H1 (cell line): ENCODE measurements around the gene BTRC. TPM values are rescaled to one million over a fixed set of nuclear protein-coding genes. Genes with fewer than 3 reads are reported as not detected.

Source experiments
- CTCF ChIA-PET: fragments of 300-600 bp; sonication (Branson Sonifier 250); formaldehyde crosslinking; loops from one replicate; lab custom pipeline; 2021; ENCODE audit not compliant: partially characterized antibody; lab: Charles Lee
- POLR2A ChIA-PET: fragments of 300-600 bp; sonication (Branson Sonifier 250); formaldehyde crosslinking; loops from one replicate; lab custom pipeline; 2021; ENCODE audit warnings: inconsistent platforms; ENCODE audit not compliant: partially characterized antibody; lab: Charles Lee
- DNase-seq, 2 experiments: peaks; one replicate each; pipeline versions ENCODE4 v3.0.0 to v3.0.0-alpha.2; 2010 to 2022; ENCODE audit warnings: low spot score in 2 of 2, low read depth in 1 of 2, mixed read lengths in 1 of 2
- FAIRE-seq: peaks from 2 replicates; lab custom pipeline; 2011; peaks lifted over from hg19 to GRCh38; lab: Jason Lieb, UNC
- H2AFZ ChIP-seq: 2 replicates; pipeline ENCODE4 v1.8.1; 2012; ENCODE audit warnings: low read length, inconsistent platforms
- H2AK5ac ChIP-seq: 2 replicates; pipeline ENCODE4 v1.6.1; 2013; ENCODE audit warnings: low read depth, low read length
- H2BK120ac ChIP-seq: replicated peaks from 2 replicates; pipeline ENCODE3; 2013; ENCODE audit warnings: low read depth, low read length, inconsistent platforms
- H2BK12ac ChIP-seq: 2 replicates; pipeline ENCODE4 v1.6.1; 2013; ENCODE audit warnings: low read depth, low read length
- H2BK15ac ChIP-seq: 2 replicates; pipeline ENCODE4 v1.6.1; 2013; ENCODE audit warnings: low read length
- H2BK20ac ChIP-seq: 2 replicates; pipeline ENCODE4 v1.6.1; 2013; ENCODE audit warnings: low read length
- H2BK5ac ChIP-seq: 2 replicates; pipeline ENCODE4 v1.6.1; 2013; ENCODE audit warnings: low read depth, low read length
- H3K14ac ChIP-seq: 2 replicates; pipeline ENCODE4 v1.6.1; 2013; ENCODE audit warnings: inconsistent platforms; ENCODE audit not compliant: insufficient read length
- H3K18ac ChIP-seq: 2 replicates; pipeline ENCODE4 v1.6.1; 2013; ENCODE audit warnings: low read length; ENCODE audit errors: extremely low read depth
- H3K23ac ChIP-seq: 2 replicates; pipeline ENCODE4 v1.6.1; 2013; ENCODE audit warnings: inconsistent platforms; ENCODE audit not compliant: insufficient read length
- H3K23me2 ChIP-seq: 2 replicates; pipeline ENCODE4 v1.6.1; 2013; ENCODE audit warnings: low read depth, low read length
- H3K27ac ChIP-seq: 2 replicates; pipeline ENCODE4 v1.6.1; 2011; ENCODE audit warnings: low read depth, low read length, inconsistent platforms
- H3K27me3 ChIP-seq, 4 experiments: replicated peaks in 1 of 4; 1 replicate in 1 of 4; 2 replicates in 3 of 4; pipeline versions ENCODE4 v1.6.1 to v1.8.1; 2011 to 2013; ENCODE audit warnings: low read length in 3 of 4, mild to moderate bottlenecking in 3 of 4, inconsistent platforms in 2 of 4, mixed read lengths in 2 of 4, moderate library complexity in 1 of 4; ENCODE audit not compliant: control insufficient read depth in 3 of 4, insufficient read depth in 3 of 4; ENCODE audit errors: extremely low read depth in 1 of 4
- H3K36me3 ChIP-seq, 4 experiments: 2 replicates each; pipeline versions ENCODE4 v1.6.1 to v1.8.1; 2011 to 2013; ENCODE audit warnings: mild to moderate bottlenecking in 4 of 4, low read length in 3 of 4, moderate library complexity in 2 of 4, control low read depth in 1 of 4, inconsistent platforms in 1 of 4; ENCODE audit not compliant: insufficient read depth in 4 of 4, control insufficient read depth in 2 of 4
- H3K4ac ChIP-seq: replicated peaks from 2 replicates; pipeline ENCODE3; 2013; ENCODE audit warnings: low read length, low read depth, mixed read lengths, inconsistent platforms; ENCODE audit not compliant: insufficient read length
- H3K4me1 ChIP-seq, 4 experiments: replicated peaks in 1 of 4; 1 replicate in 1 of 4; 2 replicates in 3 of 4; pipeline versions ENCODE4 v1.6.1 to v1.8.1; 2011 to 2013; ENCODE audit warnings: low read length in 3 of 4, inconsistent platforms in 2 of 4, mixed read lengths in 1 of 4; ENCODE audit not compliant: insufficient read depth in 4 of 4, control insufficient read depth in 3 of 4
- H3K4me2 ChIP-seq, 2 experiments: 2 replicates each; pipeline versions ENCODE4 v1.6.1 to v1.8.1; 2011 to 2013; ENCODE audit warnings: low read depth in 2 of 2, low read length in 2 of 2, control low read depth in 1 of 2, inconsistent platforms in 1 of 2, mild to moderate bottlenecking in 1 of 2; ENCODE audit not compliant: insufficient read depth in 1 of 2
- H3K4me3 ChIP-seq, 4 experiments: fragments of 200-600, 300-600 bp in 1 of 4; sonication (generic), shearing (Covaris generic), sonication (Bioruptor Twin) in 1 of 4; 2 replicates each; pipeline versions ENCODE4 v1.5.1 to v1.8.1; 2011 to 2016; ENCODE audit warnings: low read length in 4 of 4, low read depth in 3 of 4, control low read depth in 2 of 4, inconsistent platforms in 2 of 4, mild to moderate bottlenecking in 2 of 4, mixed read lengths in 1 of 4, moderate library complexity in 1 of 4; ENCODE audit not compliant: insufficient read depth in 2 of 4; ENCODE audit errors: extremely low read depth in 1 of 4
- H3K56ac ChIP-seq: replicated peaks from 2 replicates; pipeline ENCODE3; 2013; ENCODE audit warnings: low read depth, mild to moderate bottlenecking, mixed read lengths, low read length, inconsistent platforms; ENCODE audit not compliant: insufficient read length
- H3K79me1 ChIP-seq: 2 replicates; pipeline ENCODE4 v1.6.1; 2013; ENCODE audit warnings: low read depth, low read length, control low read depth
- H3K79me2 ChIP-seq, 2 experiments: 2 replicates each; pipeline versions ENCODE4 v1.6.1 to v1.8.1; 2012 to 2013; ENCODE audit warnings: low read length in 2 of 2, mild to moderate bottlenecking in 2 of 2, inconsistent platforms in 1 of 2; ENCODE audit not compliant: insufficient read depth in 2 of 2, control insufficient read depth in 1 of 2
- H3K9ac ChIP-seq, 4 experiments: replicated peaks in 1 of 4; 1 replicate in 1 of 4; 2 replicates in 3 of 4; pipeline versions ENCODE4 v1.6.1 to v1.8.1; 2011 to 2013; ENCODE audit warnings: low read depth in 3 of 4, low read length in 3 of 4, control low read depth in 2 of 4, mild to moderate bottlenecking in 2 of 4, moderate library complexity in 2 of 4, inconsistent platforms in 1 of 4; ENCODE audit errors: extremely low read depth in 1 of 4
- H3K9me3 ChIP-seq, 2 experiments: 2 replicates each; pipeline versions ENCODE4 v1.6.1 to v1.8.1; 2012 to 2013; ENCODE audit warnings: mild to moderate bottlenecking in 2 of 2, moderate library complexity in 2 of 2, control low read depth in 1 of 2, inconsistent platforms in 1 of 2, low read depth in 1 of 2, low read length in 1 of 2, mixed read lengths in 1 of 2; ENCODE audit not compliant: insufficient read depth in 2 of 2
- H4K20me1 ChIP-seq, 2 experiments: replicated peaks in 1 of 2; 2 replicates each; pipeline versions ENCODE3 to v1.8.1; 2011 to 2013; ENCODE audit warnings: inconsistent platforms in 2 of 2, low read length in 2 of 2, mild to moderate bottlenecking in 1 of 2; ENCODE audit not compliant: insufficient read depth in 2 of 2, control insufficient read depth in 1 of 2
- H4K5ac ChIP-seq: 2 replicates; pipeline ENCODE4 v1.6.1; 2013; ENCODE audit warnings: low read length, low read depth, mixed read lengths, inconsistent platforms; ENCODE audit not compliant: insufficient read length
- H4K8ac ChIP-seq: 2 replicates; pipeline ENCODE4 v1.8.0; 2013; ENCODE audit warnings: mild to moderate bottlenecking, moderate library complexity, low read length, inconsistent platforms; ENCODE audit not compliant: insufficient read depth; ENCODE audit errors: extremely low read depth
- H4K91ac ChIP-seq: replicated peaks from 2 replicates; pipeline ENCODE3; 2013; ENCODE audit warnings: low read length, mixed read lengths, inconsistent platforms; ENCODE audit not compliant: insufficient read length
- ATF2 ChIP-seq: IDR thresholded peaks from 2 replicates; pipeline ENCODE4 v1.6.1; 2012; ENCODE audit warnings: low read length, inconsistent platforms
- ATF3 ChIP-seq: IDR thresholded peaks from 2 replicates; pipeline ENCODE4 v1.6.1; 2011; ENCODE audit warnings: low read depth, mild to moderate bottlenecking, low read length; ENCODE audit not compliant: insufficient read depth
- BRCA1 ChIP-seq: IDR thresholded peaks from 2 replicates; pipeline ENCODE4 v1.6.1; 2012; ENCODE audit warnings: low read depth, low read length, improper control_type of control experiment
- CEBPB ChIP-seq: IDR thresholded peaks from 2 replicates; pipeline ENCODE4 v1.6.1; 2012; ENCODE audit warnings: low read depth, low read length
- GABPA ChIP-seq: IDR thresholded peaks from 2 replicates; pipeline ENCODE4 v1.6.1; 2011; ENCODE audit warnings: mild to moderate bottlenecking, low read length, moderate library complexity, borderline replicate concordance; ENCODE audit not compliant: insufficient read depth
- KDM4A ChIP-seq: IDR thresholded peaks from one replicate; pipeline ENCODE4 v1.7.1; 2012; ENCODE audit warnings: low read depth, mild to moderate bottlenecking, moderate library complexity, low read length, inconsistent platforms; ENCODE audit not compliant: severe bottlenecking
- KDM5A ChIP-seq: fragments of 200-600 bp; IDR thresholded peaks from 2 replicates; pipeline ENCODE4 v1.7.1; 2012; ENCODE audit warnings: mild to moderate bottlenecking, low read length, inconsistent platforms, mixed read lengths
- PHF8 ChIP-seq: fragments of 200-600 bp; sonication (generic); conservative IDR thresholded peaks from 2 replicates; pipeline ENCODE4 v1.7.1; 2012; ENCODE audit warnings: low read depth, mild to moderate bottlenecking, inconsistent platforms, low read length, moderate library complexity
- RAD21 ChIP-seq, 2 experiments: IDR thresholded peaks in 1 of 2; conservative IDR thresholded peaks in 1 of 2; 2 replicates each; pipeline ENCODE4 v1.6.1; 2011; ENCODE audit warnings: low read depth in 2 of 2, low read length in 2 of 2, improper control_type of control experiment in 1 of 2, inconsistent platforms in 1 of 2, mild to moderate bottlenecking in 1 of 2, moderate library complexity in 1 of 2
- TAF1 ChIP-seq: IDR thresholded peaks from 2 replicates; pipeline ENCODE4 v1.6.1; 2011; ENCODE audit warnings: mild to moderate bottlenecking, low read depth, low read length
- TCF12 ChIP-seq: IDR thresholded peaks from 2 replicates; pipeline ENCODE4 v1.6.1; 2011; ENCODE audit warnings: low read depth, mild to moderate bottlenecking, low read length
- WGBS, 2 experiments: shearing (Covaris generic) in 1 of 2; methylation state at CpG; one replicate each; pipeline versions ENCODE4 v1.1.6 to v1.1.7; 2013 to 2015; ENCODE audit warnings: low lambda C conversion rate in 2 of 2, mixed read lengths in 2 of 2, inconsistent platforms in 1 of 2, low coverage in 1 of 2, missing lambda C conversion rate in 1 of 2; ENCODE audit not compliant: insufficient replicate concordance in 2 of 2, insufficient coverage in 1 of 2, insufficient read length in 1 of 2; ENCODE audit errors: extremely low coverage in 1 of 2, missing lambda C conversion rate in 1 of 2; 5-methylcytosine and 5-hydroxymethylcytosine counted together
- polyA plus RNA-seq, 7 experiments: library from polyadenylated mRNA; depleted of rRNA in 3 of 7; stranded (reverse) in 5 of 7; unstranded in 2 of 7; fragments of >200 nt in 5 of 7; fragments of 200-250 nt in 2 of 7; gene quantifications; 1 replicate in 5 of 7; 2 replicates in 1 of 7; 4 replicates in 1 of 7; pipeline versions ENCODE4 v1.2.1 to v1.2.3, GENCODE V29; 2011 to 2013; ENCODE audit warnings: missing spikeins in 2 of 7, mixed read lengths in 2 of 7
- total RNA-seq: library from RNA; stranded (reverse); fragmentation: NEBNext Ultra II Directional; extraction: Animal tissue kit (Norgen Biotek cat#: 25700); gene quantifications from 2 replicates; pipeline ENCODE4 v1.2.1, GENCODE V29; 2021

BTRC gene
- total and polyA plus RNA-seq, 2 of the 8 experiments (the other 6 are each of a cell fraction or from before 2014, with no cell fraction given): 9.9 to 24.7 TPM

- no peaks in the 10 kb centered on the region for H3K9me3 ChIP-seq
- TF ChIP-seq KDM5A (no peak), PHF8 (no peak), CEBPB (no peak), ATF2 (no peak), RAD21 (IDR thresholded peaks at IDR 0.05 in 1 of 2, conservative IDR thresholded peaks at IDR 0.05 in 1 of 2; ENCODE audit: low read depth in 2 of 2, low read length in 2 of 2) (no peak), ATF3 (no peak), TAF1 (no peak), BRCA1 (no peak), TCF12 (no peak), GABPA (no peak), KDM4A (no peak)
Observed at GRCh38 chr10:101363850-101364400, 10.0 kb downstream of the BTRC start.

More at GRCh38 chr10:101363850-101364400, 10.0 kb downstream of the BTRC start:
- FAIRE-seq (no peak), DNase-seq (no peak)
- Histone ChIP-seq H3K79me2 (no peaks in the 10 kb centered on the region), H4K20me1 (peaks cover 0 to 2% of the 10 kb centered on the region in 2 experiments), H4K8ac (no peak overlapping the region), H2BK15ac (no peak overlapping the region), H3K27ac (no peak overlapping the region), H3K36me3 (no peaks in the 10 kb centered on the region), H3K4ac (no peak overlapping the region), H3K4me1 (peaks cover 0 to 2% (median 0%) of the 10 kb centered on the region in 4 experiments; a peak in 1 of 7 replicates), H2BK20ac (no peak overlapping the region), H3K18ac (no peak overlapping the region), H3K27me3 (no peaks in the 10 kb centered on the region), H3K4me2 (no peak overlapping the region), H2AFZ (no peak overlapping the region), H2AK5ac (no peak overlapping the region), H4K91ac (no peak overlapping the region), H2BK120ac (no peak overlapping the region), H3K56ac (no peak overlapping the region), H3K23me2 (no peaks in the 10 kb centered on the region), H3K23ac (no peak overlapping the region), H3K4me3 (no peak overlapping the region), H3K9ac (no peak overlapping the region), H3K79me1 (peaks cover 2% of the 10 kb centered on the region), H2BK12ac (no peak overlapping the region), H2BK5ac (no peak overlapping the region), H3K14ac (no peak overlapping the region), H4K5ac (no peak overlapping the region)
- ChIA-PET POLR2A (interaction anchor here (1.2 kb wide), 1 partner anchor 157 kb away, joined by 5 read pairs; no protein-coding TSS in a partner anchor), CTCF (interaction anchor here (1.1 to 4.1 kb wide), 4 partner anchors 9 to 77 kb away, joined by 4 to 19 read pairs (median 4); partner anchors contain the start of gene BTRC)
- whole genome bisulfite sequencing, 2 experiments: 88% methylated on average over 2 of the region's 2 CpGs; no CpG with 5 or more reads in 1 of the 2 experiments
